HG02610 (cell line): ENCODE results near the gene SYNPR.

ENCODE experiments used
- ATAC-seq: cut with Tn5 transposase; IDR thresholded peaks from one replicate; pipeline ENCODE4 v1.9.1; 2021; ENCODE audit warnings: mild to moderate bottlenecking, moderate library complexity; ENCODE audit not compliant: unreplicated experiment

The SYNPR gene

DNA sequence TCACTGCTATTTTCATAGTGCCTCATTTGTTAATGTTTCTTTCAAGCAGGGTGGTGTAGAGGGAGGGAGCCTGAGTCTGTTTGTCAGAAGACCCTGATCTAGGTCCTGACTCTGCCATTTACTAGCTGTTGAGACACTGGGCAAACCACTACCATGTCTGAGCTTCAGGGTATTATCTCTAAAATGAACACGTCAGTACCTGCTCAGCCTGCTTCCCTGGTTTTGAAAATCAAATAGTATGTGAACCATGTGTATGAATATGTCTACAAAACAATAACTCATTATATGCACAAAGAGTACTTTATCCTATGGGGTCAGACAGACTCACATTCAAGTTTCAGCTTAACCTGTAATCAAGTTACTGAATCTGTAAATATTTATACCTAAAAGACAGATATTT, 25.1 kb downstream of the SYNPR start:
- no peak for ATAC-seq

DNA sequence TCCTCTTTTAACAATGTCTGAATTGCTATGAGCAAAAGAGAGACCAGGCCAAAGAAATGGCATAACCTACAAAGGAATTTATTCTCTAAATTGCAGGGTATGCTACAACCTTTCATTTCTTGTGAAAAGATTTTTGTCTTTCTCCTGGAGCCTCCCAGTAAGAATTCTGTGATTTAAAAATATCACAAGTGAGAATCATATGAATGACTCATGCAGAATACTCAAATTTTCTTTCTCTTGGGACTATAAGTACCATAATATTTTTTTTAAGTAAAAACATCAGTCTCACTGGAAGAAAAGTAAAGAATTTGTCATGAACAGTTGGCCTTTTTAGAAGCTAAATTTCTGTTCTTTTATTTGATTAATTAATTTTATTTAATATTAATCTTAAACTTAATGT, 26.3 kb downstream of the SYNPR start:
- ATAC-seq = no peak

DNA sequence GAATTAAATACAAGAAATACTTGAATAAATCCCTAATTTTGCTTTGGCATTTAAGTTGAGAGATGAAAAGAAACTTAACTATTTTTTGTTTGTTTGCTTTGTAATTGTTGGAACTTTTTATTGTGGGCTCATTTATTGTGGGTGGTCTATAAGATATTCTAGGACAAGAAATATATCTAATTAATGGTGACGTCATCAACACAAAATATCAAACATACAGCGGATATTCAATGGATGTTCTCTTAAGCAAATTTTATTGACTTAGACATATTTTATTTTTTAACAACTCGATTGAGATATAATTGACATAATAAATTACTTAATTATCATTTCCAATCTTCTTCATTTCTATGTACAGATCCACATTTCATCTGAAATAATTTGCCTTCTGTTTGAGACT, 30.0 kb downstream of the SYNPR start:
- no peak for ATAC-seq

DNA sequence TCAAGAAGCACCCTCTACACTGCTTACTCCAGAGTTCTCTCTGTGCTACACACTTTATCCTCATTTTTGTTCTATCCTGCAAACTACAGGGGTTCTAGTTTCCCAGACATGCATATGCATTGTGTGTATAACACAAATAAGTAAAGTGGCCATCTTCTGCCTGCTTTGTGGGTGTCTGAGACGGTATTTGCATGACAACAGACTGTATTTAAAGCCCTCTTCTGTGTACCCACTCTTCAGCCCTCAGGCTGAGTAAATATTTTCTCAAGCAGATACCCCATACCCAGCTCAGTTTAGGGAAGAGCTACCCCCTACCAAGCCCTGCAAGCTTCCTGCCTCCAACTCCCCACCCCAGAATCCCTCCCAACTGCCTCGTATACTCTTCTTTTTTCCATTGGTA, 31.7 kb downstream of the SYNPR start:
- ATAC-seq = no peak

- no peak for ATAC-seq
Observed at GRCh38 chr3:63323766-63324165, 45.7 kb downstream of the SYNPR start.

GRCh38 chr3:63324621-63325020, 46.5 kb downstream of the SYNPR start:
- no peak for ATAC-seq

DNA sequence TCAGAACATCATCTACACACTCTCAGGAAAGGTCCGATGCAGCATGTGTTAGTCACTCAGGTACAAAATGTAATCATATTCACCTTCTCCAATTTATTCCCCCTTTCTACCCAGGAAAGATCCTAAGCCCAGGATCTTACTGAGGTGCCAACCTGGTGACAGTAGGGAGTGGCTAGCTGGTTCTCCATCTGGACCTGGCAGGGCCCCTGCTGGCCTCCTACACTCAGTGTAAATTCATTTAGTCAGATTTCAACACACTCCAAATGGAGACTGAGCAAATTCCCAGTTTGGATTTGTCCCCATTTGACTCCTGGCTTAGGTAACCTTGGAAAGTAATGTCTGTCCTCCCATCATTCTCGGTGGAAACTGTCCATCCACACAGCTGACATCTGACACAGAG, 47.3 kb downstream of the SYNPR start:
- ATAC-seq = no peak

DNA sequence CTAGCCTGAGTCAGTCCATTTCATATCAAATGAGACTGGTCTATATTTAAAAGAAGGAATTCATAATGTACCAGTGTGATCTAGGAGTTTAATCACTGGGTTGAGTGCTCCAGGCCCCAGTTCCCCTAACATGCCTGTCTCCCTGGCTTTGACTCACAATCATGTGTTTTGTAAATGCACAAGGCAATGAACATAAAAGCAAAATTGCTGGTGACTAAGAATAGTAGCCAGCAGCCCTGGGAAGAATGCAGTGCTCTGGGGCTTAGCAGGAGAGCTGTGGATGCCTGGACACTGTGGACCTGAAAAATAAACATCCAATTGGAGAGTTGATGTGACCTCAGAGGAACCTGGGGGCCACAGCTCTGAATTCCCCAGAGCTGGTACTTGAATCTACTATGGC, 50.3 kb downstream of the SYNPR start:
- ATAC-seq = no peak

DNA sequence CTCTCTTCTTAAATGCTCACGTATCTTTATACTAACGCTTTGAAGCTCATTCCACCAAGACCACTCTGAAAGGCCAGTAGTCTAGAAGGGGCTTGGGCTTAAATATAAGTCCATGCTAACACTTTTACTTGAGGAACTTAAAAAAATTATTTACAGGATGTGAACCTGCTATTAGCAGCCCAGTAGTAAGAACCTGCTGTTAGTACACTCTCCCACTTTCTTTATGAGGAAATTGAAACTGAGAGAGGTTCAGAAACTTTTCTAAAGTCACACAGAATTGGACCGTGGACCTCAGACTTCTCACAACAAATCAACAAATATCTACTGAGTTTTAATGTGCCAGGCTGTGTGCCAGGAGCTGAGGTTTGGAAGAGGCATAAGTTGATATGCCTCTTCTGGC, 53.4 kb downstream of the SYNPR start:
- no peak for ATAC-seq

DNA sequence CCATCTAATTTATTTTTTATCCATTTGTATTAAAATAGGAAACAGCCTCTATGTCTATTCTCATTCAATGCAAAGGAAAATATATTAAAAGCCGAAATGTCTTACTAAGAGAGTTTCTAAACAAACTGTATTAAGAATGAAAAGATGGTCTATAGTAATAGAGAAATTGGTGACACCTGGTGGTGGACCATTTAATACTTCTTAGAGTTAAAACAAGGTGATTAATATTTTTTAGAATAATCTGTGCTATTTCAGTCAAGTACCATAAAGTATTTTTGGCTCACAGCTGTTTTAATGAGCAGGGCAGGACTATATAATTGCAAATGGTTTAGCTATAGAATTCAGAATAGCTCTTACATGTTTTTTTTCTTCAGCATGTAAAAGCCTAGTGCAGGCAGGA, 55.7 kb downstream of the SYNPR start:
- ATAC-seq = no peak

GRCh38 chr3:63338351-63338750, 60.2 kb downstream of the SYNPR start:
- ATAC-seq = no peak

DNA sequence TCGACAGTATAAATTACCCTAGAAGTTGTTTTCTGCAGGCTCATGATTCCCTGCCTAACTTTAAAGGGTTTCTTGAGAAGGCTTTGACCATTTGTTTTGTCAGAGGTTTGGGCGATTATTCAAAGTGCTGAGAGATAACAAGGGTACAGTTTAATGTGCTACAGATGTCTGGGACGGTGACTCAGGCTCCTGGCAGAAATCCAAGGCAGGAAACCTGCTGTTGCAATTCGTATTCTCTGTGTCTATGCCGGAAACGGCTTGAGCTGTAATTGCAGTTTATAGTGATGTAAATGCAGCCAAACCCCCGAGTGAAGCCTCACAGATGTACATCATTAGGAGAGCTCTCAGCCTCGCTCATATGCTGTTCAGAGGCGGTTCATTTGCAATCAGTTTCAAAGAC, 65.6 kb downstream of the SYNPR start:
- no peak for ATAC-seq

GRCh38 chr3:63344661-63345060, 66.6 kb downstream of the SYNPR start:
- ATAC-seq = no peak

DNA sequence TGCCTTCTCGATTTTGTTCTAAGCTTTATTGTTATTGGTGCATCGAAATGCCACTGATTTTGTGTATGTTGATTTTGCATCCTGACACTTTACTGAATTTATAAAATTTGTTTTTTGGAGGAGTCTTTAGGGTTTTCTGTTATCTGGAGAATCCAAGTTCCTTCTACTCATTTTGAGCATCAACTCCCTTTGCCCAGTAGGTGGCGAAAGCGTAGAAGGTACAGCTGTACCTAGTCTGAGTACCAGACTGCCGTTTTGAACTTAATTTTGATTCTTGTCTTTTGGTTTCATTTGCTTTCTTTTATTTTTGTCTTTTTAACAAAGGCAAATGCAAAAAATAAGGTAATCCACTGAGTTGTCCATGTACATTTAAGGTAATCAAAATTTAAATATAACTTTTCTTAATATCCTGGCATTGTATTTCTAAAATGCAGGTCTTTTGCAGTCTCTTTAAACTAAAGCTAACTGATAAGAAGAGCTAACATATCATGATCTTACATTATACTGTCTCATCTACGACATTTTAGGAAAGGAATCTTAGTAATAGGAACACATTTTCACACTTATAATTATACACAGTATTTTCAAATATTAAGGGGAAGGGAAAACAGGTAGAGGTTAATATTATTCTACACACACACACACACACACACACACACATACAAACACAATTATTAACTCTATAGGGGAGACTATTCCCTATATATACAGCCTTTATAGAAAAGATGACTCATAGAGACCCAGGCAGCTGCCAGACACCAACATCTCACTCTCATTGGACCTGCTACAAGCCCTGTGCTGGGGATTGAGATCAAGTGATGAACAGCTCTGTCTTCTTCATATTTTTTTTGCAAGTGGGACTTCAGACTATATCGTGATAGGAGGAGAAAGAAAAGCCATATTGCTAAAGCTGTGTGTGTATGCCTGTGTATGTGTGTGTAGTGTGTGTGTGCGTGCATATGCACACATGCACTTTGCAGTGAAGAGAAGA, 71.8 kb downstream of the SYNPR start:
- peak; percentile 80 for ATAC-seq

- peak; percentile 68 for ATAC-seq
Observed at GRCh38 chr3:63351159-63352007, 73.3 kb downstream of the SYNPR start.

- ATAC-seq = no peak
Observed at GRCh38 chr3:63352008-63352279, 73.8 kb downstream of the SYNPR start.

DNA sequence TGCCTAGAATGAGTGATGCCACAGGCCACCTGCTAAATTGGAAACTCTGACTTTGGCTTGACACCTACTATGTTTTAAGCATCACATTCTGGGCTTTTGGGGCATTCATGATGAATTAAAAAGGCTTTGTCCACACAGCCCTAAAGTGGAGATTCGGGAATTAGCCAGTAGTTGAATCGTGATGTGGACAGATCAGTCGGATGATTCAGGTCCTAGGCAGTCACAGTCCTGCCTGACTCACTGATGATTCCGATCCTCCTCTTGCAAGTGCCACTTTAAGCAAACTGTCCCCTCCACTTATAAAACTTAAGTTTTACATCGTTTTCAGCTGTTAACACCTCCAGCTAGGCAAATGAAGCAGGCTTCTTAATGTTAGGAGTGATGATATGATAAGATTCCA, 75.3 kb downstream of the SYNPR start:
- no peak for ATAC-seq

DNA sequence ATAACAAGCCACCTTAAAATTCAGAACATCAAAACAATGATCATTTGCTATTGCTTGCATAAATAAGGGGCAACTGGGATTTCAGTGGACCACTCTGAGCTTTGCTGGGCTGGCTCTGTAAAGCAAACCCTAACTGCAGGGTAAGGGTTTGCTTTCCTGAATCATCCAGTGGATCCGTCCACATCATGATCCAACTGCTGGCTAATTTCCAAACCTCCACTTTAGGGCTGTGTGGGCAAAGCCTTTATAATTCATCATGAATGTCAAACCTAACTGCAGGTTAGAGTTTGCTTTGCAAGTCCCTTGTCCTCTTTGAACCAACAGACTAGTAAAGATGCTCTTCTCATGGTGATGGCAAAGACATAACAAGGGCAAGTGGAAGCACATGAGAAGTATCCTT, 76.1 kb downstream of the SYNPR start:
- no peak for ATAC-seq

GRCh38 chr3:63355809-63356208, 77.7 kb downstream of the SYNPR start:
- ATAC-seq = no peak

- no peak for ATAC-seq
Observed at GRCh38 chr3:63364495-63364894, 86.4 kb downstream of the SYNPR start.

DNA sequence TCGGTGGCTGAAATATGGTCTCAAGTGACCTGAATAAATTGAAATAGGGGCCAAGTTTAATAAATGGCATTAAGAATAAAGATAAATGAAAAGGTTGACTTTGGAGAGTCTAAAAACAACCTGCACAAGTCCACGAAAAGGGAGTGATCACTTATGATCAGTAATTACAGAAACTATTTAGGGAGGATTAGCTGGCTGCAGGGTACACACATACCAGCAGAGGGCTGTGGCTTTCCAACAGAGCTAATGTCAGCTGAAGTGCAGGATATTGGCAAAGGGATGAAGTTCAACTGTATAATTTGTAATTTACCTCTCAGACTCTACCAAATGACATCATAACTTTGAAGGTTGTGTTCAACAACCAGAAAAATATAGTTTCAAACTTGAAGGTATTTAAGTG, 86.8 kb downstream of the SYNPR start:
- ATAC-seq = no peak

DNA sequence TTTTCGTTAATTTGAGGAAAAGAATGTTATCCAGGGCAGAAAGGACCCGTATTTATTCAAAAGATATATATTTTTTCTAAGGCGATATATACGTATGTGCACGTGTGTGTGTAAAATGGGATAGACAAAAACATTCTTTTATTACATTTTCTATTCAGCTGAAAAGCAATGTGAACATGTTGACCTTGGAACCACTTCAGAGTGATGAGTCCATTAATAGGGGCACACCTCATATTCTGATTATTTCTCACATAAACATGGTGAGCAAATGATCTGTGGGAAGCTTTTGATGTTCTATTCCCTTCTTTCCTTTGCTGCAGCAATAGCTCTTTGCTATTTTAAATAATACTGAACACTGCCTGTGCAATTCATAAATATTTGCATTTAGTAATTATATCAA, 87.6 kb downstream of the SYNPR start:
- ATAC-seq = no peak
